LNCAP (cell line): Measurements from ENCODE around the gene IL20RA.

Experiments
- CTCF ChIP-seq: fragments of 450-650 bp; IDR thresholded peaks from 2 replicates; pipeline ENCODE4 v1.5.1; 2017; ENCODE audit warnings: mild to moderate bottlenecking

The IL20RA gene

GRCh38 chr6:137084090-137084489, 39.3 kb upstream of the IL20RA start:
- TF ChIP-seq CTCF = no peak

- TF ChIP-seq CTCF = no peak
Measured at GRCh38 chr6:137081997-137082396, 37.2 kb upstream of the IL20RA start.

- TF ChIP-seq CTCF = no peak
Measured at GRCh38 chr6:137080711-137081110, 35.9 kb upstream of the IL20RA start.

- TF ChIP-seq CTCF = peak; percentile 88
Measured at GRCh38 chr6:137076277-137077068, 31.7 kb upstream of the IL20RA start.

- TF ChIP-seq CTCF = no peak
Measured at GRCh38 chr6:137070303-137070702, 25.5 kb upstream of the IL20RA start.

GRCh38 chr6:137067399-137067798, 22.6 kb upstream of the IL20RA start:
- TF ChIP-seq CTCF = no peak

GRCh38 chr6:137058037-137058436, 13.3 kb upstream of the IL20RA start:
- no peak for TF ChIP-seq CTCF
